Esophagus muscularis mucosa (tissue), 3 donors: ENCODE data around the gene EMP1.
A peak's percentile ranks its signal among the peaks of the same experiment; 100 is the strongest.

Source experiments
- POLR2A ChIP-seq: fragments of 450-650 bp; IDR thresholded peaks from one replicate; pipeline ENCODE4 v1.6.1; 2017; ENCODE audit warnings: antibody characterized with exemption, moderate library complexity, mild to moderate bottlenecking, low read depth
- POLR2AphosphoS5 ChIP-seq, 2 donors: sonication (generic); formaldehyde crosslinking; IDR thresholded peaks; one replicate each; pipeline ENCODE4 v1.6.1; 2017; ENCODE audit warnings: antibody characterized with exemption in 2 of 2
- TF ChIP-seq, protein P1 (sequence below), 3 experiments: fragments of 200-600 bp in 2 of 3; fragments of 450-650 bp in 1 of 3; sonication (generic) in 2 of 3; IDR thresholded peaks; one replicate each; pipeline ENCODE4 v1.5.1; 2017 to 2019; ENCODE audit warnings: antibody characterized with exemption in 3 of 3, mild to moderate bottlenecking in 2 of 3, moderate library complexity in 1 of 3

DNA sequence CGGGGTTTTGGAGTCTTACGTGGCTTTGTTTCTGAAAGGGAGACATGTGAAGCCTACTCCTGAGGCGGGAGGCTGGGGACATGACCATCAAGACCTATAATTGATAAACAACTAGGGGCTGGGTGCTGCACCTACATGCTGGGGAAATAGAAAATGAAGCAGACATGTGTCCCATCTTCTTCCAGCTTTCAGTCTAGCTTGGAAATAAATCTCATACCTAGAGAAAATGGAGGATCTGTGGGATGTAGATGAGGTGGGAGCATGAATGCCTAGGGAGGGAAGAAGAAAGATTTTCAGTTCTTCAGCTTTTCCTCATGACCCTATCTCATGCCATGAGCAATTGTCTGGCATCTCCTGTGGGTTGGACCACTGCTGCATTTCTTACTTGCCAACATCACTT, 22.1 kb downstream of the EMP1 start:
- TF ChIP-seq, protein P1, sequence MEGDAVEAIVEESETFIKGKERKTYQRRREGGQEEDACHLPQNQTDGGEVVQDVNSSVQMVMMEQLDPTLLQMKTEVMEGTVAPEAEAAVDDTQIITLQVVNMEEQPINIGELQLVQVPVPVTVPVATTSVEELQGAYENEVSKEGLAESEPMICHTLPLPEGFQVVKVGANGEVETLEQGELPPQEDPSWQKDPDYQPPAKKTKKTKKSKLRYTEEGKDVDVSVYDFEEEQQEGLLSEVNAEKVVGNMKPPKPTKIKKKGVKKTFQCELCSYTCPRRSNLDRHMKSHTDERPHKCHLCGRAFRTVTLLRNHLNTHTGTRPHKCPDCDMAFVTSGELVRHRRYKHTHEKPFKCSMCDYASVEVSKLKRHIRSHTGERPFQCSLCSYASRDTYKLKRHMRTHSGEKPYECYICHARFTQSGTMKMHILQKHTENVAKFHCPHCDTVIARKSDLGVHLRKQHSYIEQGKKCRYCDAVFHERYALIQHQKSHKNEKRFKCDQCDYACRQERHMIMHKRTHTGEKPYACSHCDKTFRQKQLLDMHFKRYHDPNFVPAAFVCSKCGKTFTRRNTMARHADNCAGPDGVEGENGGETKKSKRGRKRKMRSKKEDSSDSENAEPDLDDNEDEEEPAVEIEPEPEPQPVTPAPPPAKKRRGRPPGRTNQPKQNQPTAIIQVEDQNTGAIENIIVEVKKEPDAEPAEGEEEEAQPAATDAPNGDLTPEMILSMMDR (IDR thresholded peaks at IDR 0.05) = no peak
- TF ChIP-seq POLR2A (no peak), POLR2AphosphoS5 (IDR thresholded peaks at IDR 0.05) (peak in 1 of 2 donors; percentile 8)
